Adipose tissue (tissue), 3 donors: ENCODE data around the gene GRAMD1B. TPM values are rescaled to one million over a fixed set of nuclear protein-coding genes. Genes with fewer than 3 reads are reported as not detected.
"Not testable (repeated sequence)": the region's sequence is repeated elsewhere in the genome, so short reads cannot be mapped to it uniquely, and the experiment has no call there.

Source experiments
- H3K27ac ChIP-seq: one replicate; pipeline ENCODE4 v1.5.1; 2013; ENCODE audit warnings: low read depth, low read length
- WGBS, 3 donors: extraction: QIAGEN DNeasy Blood & Tissue Kit; methylation state at CpG; one replicate each; pipeline ENCODE4 v1.1.7; 2013; 5-methylcytosine and 5-hydroxymethylcytosine counted together
- polyA plus RNA-seq, 3 donors: library from polyadenylated mRNA; stranded (reverse); fragments of 200-250 nt; gene quantifications; one replicate each; pipeline ENCODE4 v1.2.3, GENCODE V29; 2013
- donor health status: healthy with polysubstance abuse.
- donor health status: Bipolar disorder and iron deficiency.
- donor health status: healthy.

The GRAMD1B gene
- polyA plus RNA-seq, 3 donors: 0.34 to 1.1 (median 0.69) TPM

DNA sequence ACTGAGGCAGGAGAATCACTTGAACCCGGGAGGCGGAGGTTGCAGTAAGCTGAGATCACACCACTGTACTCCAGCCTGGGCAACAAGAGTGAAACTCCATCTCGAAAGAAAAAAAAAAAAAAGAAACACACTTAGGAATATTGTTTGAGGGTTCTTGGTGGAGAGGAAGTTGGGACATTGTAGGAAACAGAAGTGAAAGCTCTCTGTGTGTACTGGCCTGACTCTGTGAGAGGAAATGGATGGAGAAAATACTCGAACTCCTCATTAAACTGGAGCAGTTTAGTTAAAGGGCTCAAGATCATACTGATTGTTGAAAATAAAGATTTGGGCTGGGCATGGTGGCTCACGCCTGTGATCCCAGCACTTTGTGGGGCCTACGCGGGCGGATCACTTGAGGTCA is 35.6 kb downstream of the GRAMD1B start:
- not testable (repeated sequence) for H3K27ac ChIP-seq
- WGBS, 3 donors: 70 to 80% (median 77%) methylated on average over 8 of the region's 8 CpGs

DNA sequence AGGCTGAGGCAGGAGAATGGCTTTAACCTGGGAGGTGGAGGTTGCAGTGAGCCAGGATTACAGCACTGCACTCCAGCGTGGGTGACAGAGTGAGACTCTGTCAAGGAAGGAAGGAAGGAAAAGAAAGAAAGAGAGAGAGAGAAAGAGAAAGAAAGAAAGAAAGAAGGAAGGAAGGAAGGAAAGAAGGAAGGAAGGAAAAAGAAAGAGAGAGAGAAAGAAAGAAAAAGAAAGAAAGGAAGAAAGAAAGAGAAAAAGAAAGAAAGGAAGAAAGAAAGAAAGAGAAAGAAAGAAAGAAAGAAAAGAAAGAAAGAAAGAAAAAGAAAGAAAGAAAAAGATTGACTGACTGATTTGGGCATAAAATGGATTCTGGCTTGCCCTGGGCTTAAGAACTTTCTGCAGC is 36.1 kb downstream of the GRAMD1B start:
- not testable (repeated sequence) for H3K27ac ChIP-seq
- 64 to 78% (median 72%) methylated on average over 1 of the region's 1 CpG for WGBS, 3 donors

DNA sequence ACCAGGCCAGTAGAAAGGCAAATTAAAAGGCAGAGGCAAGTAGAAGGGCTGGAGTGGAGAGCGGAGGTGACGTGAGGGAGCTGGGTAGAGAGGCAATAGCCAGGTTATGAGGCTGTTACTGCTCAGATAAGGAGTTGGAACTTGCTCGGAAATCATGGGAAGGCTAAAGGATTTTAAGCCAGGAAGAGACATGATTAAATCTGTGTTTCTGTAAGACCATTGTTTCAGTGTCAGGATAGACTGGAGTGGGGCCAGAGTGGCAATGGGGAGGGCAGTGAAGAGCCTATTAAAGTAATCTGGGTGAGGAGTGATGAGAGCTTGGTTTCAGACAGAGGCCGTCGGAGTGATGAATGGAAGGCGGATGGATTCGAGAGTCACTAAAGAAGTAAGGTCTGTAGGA is 39.0 kb downstream of the GRAMD1B start:
- H3K27ac ChIP-seq: no peak overlapping the region
- WGBS, 3 donors: 69 to 76% (median 75%) methylated on average over 7 of the region's 7 CpGs

DNA sequence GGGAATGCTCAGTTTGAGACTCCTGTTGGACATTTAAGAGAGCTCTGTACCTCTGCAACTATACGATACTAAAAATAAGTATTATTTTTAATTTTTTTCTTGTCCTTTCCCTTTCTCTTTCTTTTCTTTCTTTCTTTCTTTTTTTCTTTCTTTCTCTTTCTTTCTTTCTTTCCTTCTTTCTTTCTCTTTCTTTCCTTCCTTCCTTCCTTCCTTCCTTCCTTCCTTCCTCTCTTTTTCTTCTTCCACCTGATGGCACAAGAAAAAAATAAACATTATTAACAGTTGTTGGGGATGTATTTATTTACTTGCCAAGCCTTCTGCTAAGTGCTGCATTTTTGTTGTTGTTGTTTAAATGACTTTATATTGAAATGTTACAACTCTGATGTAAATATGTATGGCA is 39.5 kb downstream of the GRAMD1B start:
- 86 to 93% (median 87%) methylated on average over 1 of the region's 1 CpG for WGBS, 3 donors
- H3K27ac ChIP-seq: no peak overlapping the region

DNA sequence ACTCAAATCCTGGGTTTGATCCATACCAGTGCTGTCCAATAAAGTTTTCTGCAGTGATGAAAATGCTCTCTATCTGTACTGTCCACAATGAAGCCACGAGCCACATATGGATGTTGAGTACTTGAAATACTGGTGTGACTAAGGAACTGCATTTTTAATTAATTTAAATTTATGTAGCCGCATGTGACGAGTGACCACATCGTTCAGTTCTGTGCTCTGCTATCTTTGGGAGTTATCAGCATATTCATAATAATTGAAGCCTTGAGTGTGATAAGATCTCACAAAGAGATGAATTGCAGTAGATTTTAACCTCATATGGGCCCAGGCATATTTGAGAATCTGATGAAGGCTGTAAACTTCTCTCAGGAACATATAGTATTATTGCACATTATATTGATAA is 40.8 kb downstream of the GRAMD1B start:
- H3K27ac ChIP-seq: no peak overlapping the region
- WGBS, 3 donors: 70 to 90% (median 89%) methylated on average over 4 of the region's 4 CpGs

DNA sequence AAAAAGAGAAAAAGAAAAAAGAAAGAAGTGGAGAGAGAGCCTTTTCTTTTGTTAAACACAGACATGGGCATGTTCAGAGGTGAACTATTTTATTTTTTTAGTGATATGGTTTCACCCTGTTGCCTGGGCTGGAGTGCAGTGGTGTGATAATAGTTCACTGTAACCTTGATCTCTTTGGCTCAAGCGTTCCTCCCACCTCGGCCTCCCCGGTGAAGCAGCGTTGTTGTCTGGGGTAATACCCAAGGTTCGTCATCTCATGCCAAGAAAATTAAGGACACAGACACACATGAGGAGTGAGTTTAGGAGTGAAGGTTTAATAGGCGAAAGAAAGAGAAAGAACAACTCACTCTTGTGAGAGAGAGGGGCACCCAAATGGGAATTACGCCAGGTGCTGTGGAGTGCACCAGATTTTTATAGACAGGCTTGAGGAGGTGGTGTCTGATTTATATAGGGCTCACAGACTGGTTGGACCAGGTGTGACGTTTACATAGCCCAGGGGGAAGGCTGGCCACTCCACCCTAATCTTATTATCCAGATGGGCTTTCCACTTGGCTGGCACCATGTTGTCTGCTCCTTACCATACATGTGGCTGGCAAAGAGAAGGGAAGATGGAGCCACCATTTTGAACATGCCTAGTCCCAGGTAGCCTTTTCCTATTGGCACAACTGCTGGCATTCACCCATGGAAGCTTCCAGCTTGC is 42.3 kb downstream of the GRAMD1B start:
- 67 to 89% (median 87%) methylated on average over 8 of the region's 8 CpGs for WGBS, 3 donors
- no peak overlapping the region for H3K27ac ChIP-seq

DNA sequence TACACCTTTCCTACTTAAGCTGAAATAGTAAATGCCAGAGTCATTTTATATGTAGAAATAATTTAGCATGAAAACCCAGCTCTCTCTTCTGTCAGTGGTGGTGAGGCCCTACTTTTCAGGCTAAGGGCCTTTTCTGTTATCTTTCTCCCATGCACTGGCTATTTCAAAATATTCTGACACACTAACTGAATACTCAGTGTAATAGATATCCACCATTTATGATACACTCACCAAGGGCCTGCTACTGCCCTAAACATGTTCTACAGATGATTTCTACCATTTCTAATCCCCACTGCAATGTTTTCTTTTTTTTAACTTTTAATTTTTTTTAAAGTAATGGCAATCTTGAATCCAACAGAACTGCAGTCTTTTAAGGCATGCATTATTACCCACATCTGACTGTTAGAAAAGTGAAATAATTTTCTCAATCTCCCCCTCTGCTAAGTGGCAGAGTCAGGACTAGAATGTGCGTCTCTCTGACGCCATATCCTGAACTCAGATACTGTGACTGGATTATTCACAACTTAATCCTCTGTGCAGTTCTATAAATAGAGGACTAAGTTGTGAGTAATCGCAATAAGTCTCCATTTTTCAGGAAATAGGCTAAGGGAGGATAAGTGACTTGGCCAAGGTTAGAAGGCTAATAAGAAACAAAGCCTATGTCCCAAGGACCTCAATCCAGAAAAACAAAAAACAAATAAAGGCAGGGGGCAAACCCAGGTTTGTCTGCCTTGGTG is 44.0 kb downstream of the GRAMD1B start:
- 44 to 77% (median 66%) methylated on average over 3 of the region's 3 CpGs for WGBS, 3 donors
- no peak overlapping the region for H3K27ac ChIP-seq

DNA sequence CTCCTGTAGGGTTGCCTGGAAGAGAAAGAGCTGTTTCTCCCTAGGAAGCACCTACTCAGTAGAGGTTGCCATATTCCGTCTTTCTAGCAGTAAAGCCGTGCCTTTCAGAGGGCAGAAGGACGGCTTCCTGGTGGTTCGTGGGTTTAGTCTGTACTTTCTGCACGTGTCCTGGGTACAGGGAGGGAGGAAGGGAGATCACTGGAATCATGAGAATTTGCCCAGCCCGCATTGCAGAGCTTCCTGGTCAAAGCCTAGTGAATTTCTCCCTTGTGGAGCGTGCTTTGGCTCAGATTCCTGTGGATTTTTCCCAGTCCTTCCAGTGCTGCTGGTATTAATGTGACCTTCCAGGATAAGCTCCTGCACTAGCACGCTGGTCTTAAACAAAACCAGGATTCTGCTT is 44.9 kb downstream of the GRAMD1B start:
- WGBS, 3 donors: 47 to 59% (median 55%) methylated on average over 8 of the region's 8 CpGs
- no peak overlapping the region for H3K27ac ChIP-seq

DNA sequence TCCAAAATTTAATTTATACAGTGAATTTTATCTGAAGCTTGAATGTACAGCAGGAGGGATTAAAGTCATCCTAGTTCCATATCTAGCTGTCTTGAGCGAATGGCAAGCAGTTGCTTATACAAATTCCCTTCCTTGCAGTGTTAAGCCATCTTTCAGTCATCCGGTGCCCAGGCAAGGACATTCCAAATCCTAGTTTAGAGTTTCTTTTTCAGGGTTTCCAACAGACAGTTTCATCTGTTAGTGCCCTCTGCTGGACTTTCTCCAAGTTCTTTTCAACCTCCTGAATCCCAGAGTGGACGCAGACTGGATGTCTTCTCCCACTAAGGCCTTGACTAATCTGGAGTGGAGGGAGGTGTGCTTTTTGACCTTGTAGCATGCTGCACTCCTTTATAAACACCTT is 45.4 kb downstream of the GRAMD1B start:
- no peak overlapping the region for H3K27ac ChIP-seq
- WGBS, 3 donors: 74 to 90% (median 84%) methylated on average over 3 of the region's 3 CpGs

DNA sequence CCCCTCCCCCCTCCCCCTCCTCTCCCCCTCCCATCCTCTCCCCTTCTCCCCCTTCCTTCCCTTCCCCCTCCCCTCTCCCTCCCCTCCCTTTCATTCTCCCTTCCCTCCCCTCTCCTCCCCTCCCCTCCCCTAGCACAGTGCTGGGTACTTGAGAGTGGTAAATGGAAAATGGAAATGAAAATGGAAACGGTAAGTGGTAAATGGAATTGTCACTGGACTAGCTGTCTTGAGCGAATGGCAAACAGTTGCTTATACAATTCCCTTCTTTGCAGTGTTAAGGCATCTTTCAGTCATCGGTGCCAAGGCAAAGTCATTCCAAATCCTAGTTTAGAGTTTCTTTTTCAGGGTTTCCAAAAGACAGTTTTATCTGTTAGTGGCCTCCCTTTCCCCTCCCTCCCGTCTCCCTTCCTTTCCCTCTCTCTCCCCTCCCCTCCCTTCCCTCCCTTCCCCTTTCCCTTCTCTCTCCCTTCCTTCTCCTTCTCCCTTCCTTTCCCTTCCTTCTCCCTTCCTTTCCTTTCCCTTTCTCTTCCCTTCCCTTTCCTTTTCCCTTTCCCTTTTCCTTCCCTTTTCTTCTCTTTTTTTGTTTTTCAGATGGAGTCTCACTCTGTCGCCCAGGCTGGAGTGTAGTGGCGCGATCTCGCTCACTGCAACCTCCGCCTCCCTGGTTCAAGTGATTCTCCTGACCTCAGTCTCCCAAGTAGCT is 47.3 kb downstream of the GRAMD1B start:
- WGBS, 3 donors: 84 to 89% (median 84%) methylated on average over 9 of the region's 9 CpGs
- H3K27ac ChIP-seq: no peak overlapping the region

DNA sequence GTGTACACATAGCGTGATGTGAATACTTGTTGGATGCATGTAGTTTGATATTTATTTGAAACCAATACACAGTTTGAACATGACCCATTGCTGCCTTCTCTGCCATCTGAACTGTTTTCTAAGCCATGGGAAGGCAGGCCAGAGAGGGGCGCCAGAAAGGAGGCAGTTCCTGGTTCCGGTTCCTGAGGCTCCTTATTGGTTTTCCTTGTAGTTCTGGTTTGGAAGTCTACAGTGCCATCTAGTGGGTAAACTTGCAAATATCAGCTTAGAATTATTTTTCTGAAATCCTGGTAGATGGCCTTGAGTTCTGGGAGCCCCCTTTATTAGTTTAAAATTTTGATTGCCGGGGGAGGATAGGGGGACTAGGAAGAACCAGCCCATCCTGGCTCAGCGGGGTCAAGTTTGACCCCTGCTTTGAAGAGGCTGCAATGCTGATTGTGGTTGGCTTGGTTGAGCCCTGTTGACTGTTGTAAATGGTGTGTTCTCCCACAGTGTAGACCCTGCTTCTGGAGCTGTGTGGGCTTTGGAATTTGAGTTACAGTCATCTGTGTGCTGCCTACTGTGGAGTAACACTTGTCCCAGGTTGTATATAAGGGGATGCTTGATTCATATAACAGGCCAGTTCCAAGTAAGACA is 48.4 kb downstream of the GRAMD1B start:
- WGBS, 3 donors: 19 to 21% (median 20%) methylated on average over 5 of the region's 5 CpGs
- H3K27ac ChIP-seq: no peak overlapping the region

DNA sequence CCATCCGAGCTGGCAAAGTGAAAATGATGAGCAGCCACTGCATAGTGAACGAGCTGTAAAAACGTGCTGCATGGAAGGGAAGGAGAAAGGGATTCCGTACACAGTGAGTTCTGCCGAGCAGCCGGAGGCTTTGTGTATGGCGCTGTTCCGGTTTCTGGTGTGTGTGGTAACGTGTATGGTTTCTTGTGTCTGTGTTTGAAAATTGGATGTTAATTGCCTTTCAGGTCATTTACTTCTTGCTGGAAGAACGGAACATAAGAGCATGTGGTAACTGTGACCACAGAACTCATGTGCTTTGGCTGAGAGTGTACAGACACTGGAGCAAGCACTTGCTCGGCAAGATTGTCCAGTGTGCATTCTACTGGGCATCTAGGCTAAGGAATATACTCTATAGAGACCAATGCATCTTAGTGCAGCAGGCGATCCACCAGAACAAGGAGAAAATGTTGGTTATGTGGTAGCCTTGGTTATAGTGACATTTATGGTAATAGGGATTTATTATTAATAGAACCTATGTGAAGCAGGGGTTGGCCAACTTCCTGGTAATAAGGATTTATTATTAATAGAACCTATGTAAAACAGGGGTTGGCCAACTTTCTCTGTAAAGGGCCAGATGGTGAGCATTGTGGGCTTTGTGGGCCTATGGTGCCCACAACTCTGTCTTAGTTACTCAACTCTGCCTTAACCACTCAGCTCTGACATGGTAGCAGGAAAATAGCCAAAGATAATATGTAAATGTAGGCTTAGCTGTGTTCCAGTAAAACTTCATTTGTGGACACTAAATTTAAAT is 49.2 kb downstream of the GRAMD1B start:
- no peak overlapping the region for H3K27ac ChIP-seq

DNA sequence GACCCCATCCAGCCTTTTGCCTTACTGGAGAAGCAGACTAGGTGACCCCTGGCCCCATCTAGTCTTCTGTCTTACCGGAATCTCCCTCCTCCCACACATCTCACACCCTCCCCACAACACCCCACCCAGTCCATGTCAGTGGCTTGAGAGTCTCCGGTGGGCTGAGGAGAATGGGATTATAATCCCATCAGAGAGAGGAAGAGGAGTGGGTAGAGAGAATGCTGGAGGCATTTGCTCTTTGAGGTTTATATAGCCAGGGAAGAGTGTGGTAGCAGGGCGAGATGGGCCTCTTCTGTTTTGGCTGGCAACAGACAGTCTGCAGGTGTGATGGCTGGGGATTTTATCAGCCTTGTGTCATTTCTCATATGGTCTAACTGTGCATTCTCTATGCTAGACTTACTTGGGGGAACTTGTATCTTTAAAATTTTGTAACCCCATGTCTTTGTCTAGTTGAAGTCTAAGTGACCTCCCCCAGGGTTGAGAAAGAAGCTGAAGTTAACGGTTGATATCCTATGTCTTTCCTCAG is 50.3 kb downstream of the GRAMD1B start:
- H3K27ac ChIP-seq: no peak overlapping the region
- WGBS, 3 donors: 54 to 60% (median 55%) methylated on average over 4 of the region's 4 CpGs

More for the DNA sequence above, 49.2 kb downstream of the GRAMD1B start:
- WGBS, 3 donors: 48 to 62% (median 59%) methylated on average over 12 of the region's 12 CpGs

DNA sequence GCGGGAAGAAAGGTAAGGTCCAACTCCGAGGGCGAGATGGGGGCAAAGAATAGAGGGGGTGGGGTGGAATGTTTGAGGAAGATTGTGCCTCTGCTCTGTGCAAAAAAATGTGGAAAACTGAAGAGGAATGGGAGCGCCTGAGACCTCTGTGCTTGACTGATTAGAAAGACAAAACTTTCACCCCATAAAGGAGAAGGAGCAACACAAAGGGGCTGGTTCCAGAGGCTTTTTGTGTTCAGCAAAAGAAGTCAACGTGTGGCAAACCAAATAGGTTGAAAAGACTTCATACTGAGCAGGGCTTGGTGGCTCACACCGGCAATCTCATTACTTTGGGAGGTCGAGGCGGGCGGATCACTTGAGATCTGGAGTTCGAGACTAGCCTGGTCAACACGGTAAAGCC is 50.8 kb downstream of the GRAMD1B start:
- WGBS, 3 donors: 58 to 72% (median 67%) methylated on average over 11 of the region's 11 CpGs
- no peak overlapping the region for H3K27ac ChIP-seq

DNA sequence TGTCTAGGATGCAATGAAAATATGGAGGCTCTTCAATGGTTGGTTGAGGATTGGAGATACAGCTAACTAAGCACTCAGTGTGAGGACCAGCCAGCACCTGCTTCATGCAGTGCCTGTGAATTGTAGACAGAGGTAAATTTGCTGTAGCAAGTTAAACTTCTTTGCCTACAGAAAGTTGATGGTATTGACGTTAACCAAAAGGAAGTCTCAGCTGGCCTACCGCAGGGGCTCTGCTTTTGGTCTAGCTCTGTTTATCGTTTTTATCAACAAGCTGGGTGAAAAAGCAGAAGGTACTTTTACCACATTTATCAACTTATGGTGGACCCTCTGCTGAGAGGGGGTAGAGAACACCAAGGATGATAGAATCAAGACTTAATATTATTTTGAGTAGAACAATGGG is 51.6 kb downstream of the GRAMD1B start:
- 33 to 51% (median 47%) methylated on average over 3 of the region's 3 CpGs for WGBS, 3 donors

DNA sequence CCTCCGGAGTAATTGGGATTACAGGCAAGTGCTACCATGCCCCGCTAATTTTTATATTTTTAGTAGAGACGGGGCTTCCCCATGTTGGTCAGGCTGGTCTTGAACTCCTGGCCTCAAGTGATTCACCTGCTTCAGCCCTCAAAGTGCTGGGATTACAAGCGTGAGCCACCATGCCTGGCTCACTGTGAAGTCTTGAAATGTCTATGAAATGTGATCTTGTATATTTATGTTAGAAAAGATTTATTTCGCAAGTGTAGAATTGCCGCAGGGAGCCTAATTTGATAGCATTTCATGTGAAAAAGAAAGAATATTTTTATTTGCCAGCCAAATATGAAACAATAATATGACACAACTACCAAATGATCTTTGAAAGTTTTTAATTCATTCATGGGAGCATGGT is 52.1 kb downstream of the GRAMD1B start:
- H3K27ac ChIP-seq: no peak overlapping the region
- WGBS, 3 donors: 85 to 87% (median 86%) methylated on average over 6 of the region's 6 CpGs

More for the DNA sequence above, 51.6 kb downstream of the GRAMD1B start:
- H3K27ac ChIP-seq: no peak overlapping the region

DNA sequence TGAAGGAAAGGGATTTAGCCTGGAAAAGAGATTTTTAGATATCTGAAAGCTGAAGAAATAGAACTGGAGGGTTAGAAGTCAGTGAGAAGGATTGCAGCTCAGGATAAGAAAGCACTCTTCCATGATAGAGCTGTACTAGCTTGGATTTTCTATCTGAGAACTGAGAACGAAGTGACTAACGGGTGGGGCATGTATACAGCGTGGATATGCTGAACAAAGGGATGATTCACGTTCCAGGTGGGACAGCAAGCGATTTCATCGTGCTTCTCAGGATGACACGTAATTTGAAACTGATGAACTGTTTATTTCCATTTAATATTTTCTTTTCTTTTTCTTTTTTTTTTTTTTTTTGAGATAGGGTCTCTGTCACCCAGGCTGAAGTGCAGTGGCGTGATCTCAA is 53.0 kb downstream of the GRAMD1B start:
- H3K27ac ChIP-seq: no peak overlapping the region
- WGBS, 3 donors: 71 to 82% (median 80%) methylated on average over 8 of the region's 8 CpGs

DNA sequence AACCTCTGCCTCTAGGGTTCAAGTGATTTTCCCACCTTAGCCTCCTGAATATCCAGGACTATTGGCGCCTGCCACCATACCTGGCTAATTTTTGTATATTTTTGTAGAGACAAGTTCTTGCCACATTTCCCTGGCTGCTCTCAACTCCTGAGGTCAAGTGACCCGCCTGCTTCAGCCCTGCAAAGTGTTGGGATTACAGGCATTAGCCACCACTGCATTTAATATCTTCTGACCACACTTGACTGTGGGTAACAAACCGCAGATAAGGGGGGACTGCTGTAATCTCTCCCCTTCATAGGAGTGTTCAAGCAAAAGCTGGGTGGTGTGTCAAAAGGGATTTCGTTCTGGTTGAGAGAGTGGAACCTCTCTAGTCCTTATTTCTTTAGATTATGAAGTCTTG is 53.4 kb downstream of the GRAMD1B start:
- WGBS, 3 donors: 59 to 68% (median 62%) methylated on average over 4 of the region's 4 CpGs
- H3K27ac ChIP-seq: no peak overlapping the region
